H9 (cell line): ENCODE results near the gene ITPR3. TPM values are rescaled to one million over a fixed set of nuclear protein-coding genes. Genes with fewer than 3 reads are reported as not detected.
A peak's percentile ranks its signal among the peaks of the same experiment; 100 is the strongest.
"Not testable (repeated sequence)": the region's sequence is repeated elsewhere in the genome, so short reads cannot be mapped to it uniquely, and the experiment has no call there.

Experiments
- DNase-seq: peaks from one replicate; pipeline ENCODE4 v3.0.0-alpha.2; 2017
- H2AFZ ChIP-seq: one replicate; pipeline ENCODE4 v1.6.1; 2013; ENCODE audit warnings: mild to moderate bottlenecking, low read length, control low read depth, moderate library complexity
- H2AK5ac ChIP-seq: 2 replicates; pipeline ENCODE4 v1.6.1; 2013; ENCODE audit warnings: low read length, control low read depth, mixed read lengths; ENCODE audit not compliant: insufficient read length
- H2BK120ac ChIP-seq: one replicate; pipeline ENCODE4 v1.6.1; 2013; ENCODE audit warnings: low read depth, mild to moderate bottlenecking, low read length, control low read depth, inconsistent platforms; ENCODE audit not compliant: poor library complexity, severe bottlenecking
- H2BK12ac ChIP-seq: 2 replicates; pipeline ENCODE4 v1.6.1; 2013; ENCODE audit warnings: low read length, control low read depth, mixed read lengths, low read depth; ENCODE audit not compliant: insufficient read length
- H2BK15ac ChIP-seq: 2 replicates; pipeline ENCODE4 v1.6.1; 2013; ENCODE audit warnings: low read depth, low read length, control low read depth
- H2BK20ac ChIP-seq: one replicate; pipeline ENCODE4 v1.6.1; 2013; ENCODE audit warnings: low read depth, mild to moderate bottlenecking, low read length, control low read depth, inconsistent platforms; ENCODE audit not compliant: poor library complexity, severe bottlenecking
- H2BK5ac ChIP-seq: 2 replicates; pipeline ENCODE4 v1.6.1; 2013; ENCODE audit warnings: low read length, control low read depth, mixed read lengths; ENCODE audit not compliant: insufficient read length
- H3K14ac ChIP-seq: 2 replicates; pipeline ENCODE4 v1.6.1; 2013; ENCODE audit warnings: low read length, control low read depth; ENCODE audit not compliant: insufficient read depth
- H3K18ac ChIP-seq: 2 replicates; pipeline ENCODE4 v1.6.1; 2013; ENCODE audit warnings: low read depth, mild to moderate bottlenecking, mixed read lengths, low read length, control low read depth; ENCODE audit not compliant: insufficient read length
- H3K23ac ChIP-seq: 2 replicates; pipeline ENCODE4 v1.6.1; 2013; ENCODE audit warnings: low read length, control low read depth, mixed read lengths, low read depth; ENCODE audit not compliant: insufficient read length
- H3K23me2 ChIP-seq: 2 replicates; pipeline ENCODE4 v1.6.1; 2013; ENCODE audit warnings: low read depth, mild to moderate bottlenecking, mixed read lengths, low read length, control low read depth; ENCODE audit not compliant: insufficient read length, poor library complexity, severe bottlenecking
- H3K27ac ChIP-seq: 2 replicates; pipeline ENCODE4 v1.5.1; 2013; ENCODE audit warnings: low read length, control low read depth, mixed read lengths, low read depth; ENCODE audit not compliant: insufficient read length
- H3K27me3 ChIP-seq: 2 replicates; pipeline ENCODE4 v1.6.1; 2013; ENCODE audit warnings: low read length, control low read depth, inconsistent platforms; ENCODE audit not compliant: insufficient read depth
- H3K4ac ChIP-seq: 2 replicates; pipeline ENCODE4 v1.6.1; 2013; ENCODE audit warnings: low read depth, mild to moderate bottlenecking, control low read depth, inconsistent platforms, low read length, moderate library complexity
- H3K4me1 ChIP-seq: 2 replicates; pipeline ENCODE4 v1.6.1; 2013; ENCODE audit warnings: low read length, control low read depth, inconsistent platforms; ENCODE audit not compliant: insufficient read depth
- H3K4me2 ChIP-seq: 2 replicates; pipeline ENCODE4 v1.6.1; 2013; ENCODE audit warnings: low read length, control low read depth, mixed read lengths; ENCODE audit not compliant: insufficient read length, insufficient read depth
- H3K56ac ChIP-seq: 2 replicates; pipeline ENCODE4 v1.6.1; 2013; ENCODE audit warnings: low read depth, mild to moderate bottlenecking, mixed read lengths, low read length, control low read depth; ENCODE audit not compliant: insufficient read length
- H3K79me1 ChIP-seq: 2 replicates; pipeline ENCODE4 v1.6.1; 2013; ENCODE audit warnings: low read depth, mild to moderate bottlenecking, moderate library complexity, low read length, control low read depth, inconsistent platforms; ENCODE audit not compliant: insufficient read depth, poor library complexity, severe bottlenecking
- H3K79me2 ChIP-seq: 2 replicates; pipeline ENCODE4 v1.6.1; 2013; ENCODE audit warnings: low read length, control low read depth, inconsistent platforms; ENCODE audit not compliant: insufficient read depth
- H3K9ac ChIP-seq: 2 replicates; pipeline ENCODE4 v1.6.1; 2013; ENCODE audit warnings: low read length, control low read depth, mixed read lengths; ENCODE audit not compliant: insufficient read length; ENCODE audit errors: extremely low read depth
- H3K9me3 ChIP-seq: one replicate; pipeline ENCODE4 v1.6.1; 2013; ENCODE audit warnings: low read depth, low read length, inconsistent platforms; ENCODE audit not compliant: control insufficient read depth
- H3T11ph ChIP-seq: one replicate; pipeline ENCODE4 v1.6.1; 2013; ENCODE audit warnings: mild to moderate bottlenecking, low read length, control low read depth, inconsistent platforms
- H4K20me1 ChIP-seq: one replicate; pipeline ENCODE4 v1.6.1; 2013; ENCODE audit not compliant: control insufficient read depth, insufficient read length, insufficient read depth
- H4K5ac ChIP-seq: 2 replicates; pipeline ENCODE4 v1.6.1; 2013; ENCODE audit warnings: low read depth, mild to moderate bottlenecking, mixed read lengths, low read length, control low read depth; ENCODE audit not compliant: insufficient read length
- H4K8ac ChIP-seq: replicated peaks from 2 replicates; pipeline ENCODE4 v1.6.1; 2013; ENCODE audit warnings: low read length, control low read depth, mixed read lengths, low read depth; ENCODE audit not compliant: insufficient read length
- H4K91ac ChIP-seq: 2 replicates; pipeline ENCODE4 v1.6.1; 2013; ENCODE audit warnings: low read depth, mild to moderate bottlenecking, moderate library complexity, mixed read lengths, low read length, control low read depth; ENCODE audit not compliant: insufficient read length
- H3K27ac Mint-ChIP-seq, 3 experiments: 2 replicates in 2 of 3; 3 replicates in 1 of 3; pipeline ENCODE4 v1.8.0; 2020 to 2021; ENCODE audit warnings: mixed read lengths in 3 of 3, mild to moderate bottlenecking in 1 of 3, moderate library complexity in 1 of 3
- H3K27me3 Mint-ChIP-seq: 2 replicates; pipeline ENCODE4 v1.8.0; 2021; ENCODE audit warnings: low read depth, mild to moderate bottlenecking, moderate library complexity, mixed read lengths
- H3K36me3 Mint-ChIP-seq, 3 experiments: 2 replicates in 2 of 3; 3 replicates in 1 of 3; pipeline ENCODE4 v1.8.0; 2020 to 2021; ENCODE audit warnings: low read depth in 3 of 3, mixed read lengths in 3 of 3; ENCODE audit not compliant: insufficient read depth in 1 of 3
- H3K4me1 Mint-ChIP-seq, 2 experiments: 2 replicates each; pipeline ENCODE4 v1.8.0; 2020; ENCODE audit warnings: mixed read lengths in 2 of 2
- H3K4me3 Mint-ChIP-seq, 2 experiments: 2 replicates in 1 of 2; 3 replicates in 1 of 2; pipeline ENCODE4 v1.8.0; 2020 to 2021; ENCODE audit warnings: mild to moderate bottlenecking in 2 of 2, mixed read lengths in 2 of 2, moderate library complexity in 1 of 2
- H3K9me3 Mint-ChIP-seq, 2 experiments: 2 replicates in 1 of 2; 3 replicates in 1 of 2; pipeline ENCODE4 v1.8.0; 2020; ENCODE audit warnings: mild to moderate bottlenecking in 2 of 2, mixed read lengths in 2 of 2, moderate library complexity in 1 of 2
- CTCF ChIP-seq: fragments of 200-600 bp; sonication (generic); conservative IDR thresholded peaks from 3 replicates; pipeline ENCODE4 v1.8.0; 2021; ENCODE audit warnings: antibody characterized with exemption, mild to moderate bottlenecking
- WGBS: extraction: QIAGEN DNeasy Blood & Tissue Kit; methylation state at CpG from one replicate; pipeline ENCODE4 v1.1.7; 2013; ENCODE audit warnings: missing lambda C conversion rate, low lambda C conversion rate, mixed read lengths; ENCODE audit not compliant: insufficient read length; ENCODE audit errors: extremely low coverage; 5-methylcytosine and 5-hydroxymethylcytosine counted together
- total RNA-seq: library from RNA; stranded (reverse); gene quantifications from 2 replicates; pipeline ENCODE4 v1.2.1, GENCODE V29; 2021

The ITPR3 gene
- total RNA-seq, 1 experiment from 2014 or later = 40.3 TPM

GRCh38 chr6:33595001-33595846, 25.9 kb upstream of the ITPR3 start:
- WGBS = no CpG with 5 or more reads among the region's 18 CpGs
- Histone ChIP-seq H2AFZ (no peak overlapping the region), H3K23me2 (peaks cover 7% of the 10 kb centered on the region), H2BK5ac (no peak overlapping the region), H4K5ac (no peak overlapping the region), H3K56ac (no peak overlapping the region), H3K79me2 (no peaks in the 10 kb centered on the region), H4K8ac (no peak overlapping the region), H3K18ac (no peak overlapping the region), H2BK20ac (no peak overlapping the region), H3K79me1 (no peaks in the 10 kb centered on the region), H4K91ac (no peak overlapping the region), H3K14ac (no peak overlapping the region), H4K20me1 (no peaks in the 10 kb centered on the region), H3K4me1 (no peaks in the 10 kb centered on the region), H2AK5ac (no peak overlapping the region), H2BK120ac (no peak overlapping the region), H2BK15ac (no peak overlapping the region), H3K4ac (no peak overlapping the region), H3T11ph (no peak overlapping the region), H3K9me3 (no peaks in the 10 kb centered on the region), H3K9ac (no peak overlapping the region), H3K27me3 (no peaks in the 10 kb centered on the region; the same call in 1 of the 2 replicates), H3K23ac (no peak overlapping the region), H3K27ac (no peak overlapping the region), H3K4me2 (no peak overlapping the region), H2BK12ac (no peak overlapping the region)
- Mint-ChIP-seq H3K4me3 (no peak overlapping the region), H3K27ac (peak overlapping the region in 1 of 3 experiments; percentile 52; a peak in 1 of 7 replicates), H3K9me3 (peaks cover 0 to 6% of the 10 kb centered on the region in 2 experiments; a peak in 2 of 5 replicates), H3K27me3 (peaks cover 18% of the 10 kb centered on the region), H3K4me1 (peaks cover 33 to 44% of the 10 kb centered on the region in 2 experiments), H3K36me3 (no peaks in the 10 kb centered on the region; a peak in 1 of 7 replicates)
- TF ChIP-seq CTCF = no peak
- DNase-seq = peak; percentile 23

DNA sequence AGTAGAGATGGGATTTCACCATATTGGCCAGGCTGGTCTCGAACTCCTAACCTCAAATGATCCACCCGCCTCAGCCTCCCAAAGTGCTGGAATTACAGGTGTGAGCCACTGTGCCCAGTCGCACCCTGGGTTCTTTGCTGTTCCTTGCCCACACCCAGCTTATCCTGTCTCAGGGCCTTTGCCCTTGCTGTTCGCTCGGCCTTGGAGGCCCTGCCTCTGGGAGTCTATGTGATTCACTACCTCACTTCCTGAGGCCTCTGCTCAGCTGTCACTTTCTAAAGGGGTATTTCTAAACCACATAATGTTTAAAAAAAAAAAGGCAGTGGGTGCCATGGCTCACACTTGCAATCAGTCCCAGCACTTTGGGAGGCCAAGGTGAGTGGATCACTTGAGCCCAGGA, 24.2 kb upstream of the ITPR3 start:
- H3K9me3 ChIP-seq, H3K14ac ChIP-seq, H3K56ac ChIP-seq, H3K36me3 Mint-ChIP-seq, H3K23ac ChIP-seq, H3K27me3 ChIP-seq, H2BK5ac ChIP-seq, H3K79me1 ChIP-seq, H3K27ac Mint-ChIP-seq, H4K91ac ChIP-seq, H3K4me3 Mint-ChIP-seq, H3K4me2 ChIP-seq, H2AK5ac ChIP-seq, H3K9ac ChIP-seq, H3T11ph ChIP-seq, H3K4me1 ChIP-seq, H3K18ac ChIP-seq, H2BK15ac ChIP-seq, H3K4ac ChIP-seq, H4K5ac ChIP-seq, H3K9me3 Mint-ChIP-seq, H4K20me1 ChIP-seq, H4K8ac ChIP-seq, H2BK20ac ChIP-seq, DNase-seq, H3K79me2 ChIP-seq, H3K27ac ChIP-seq, H2BK12ac ChIP-seq, H3K23me2 ChIP-seq, H2BK120ac ChIP-seq, H2AFZ ChIP-seq: not testable (repeated sequence)
- Mint-ChIP-seq H3K4me1 (peaks cover 24 to 32% of the 10 kb centered on the region in 2 experiments), H3K27me3 (peaks cover 21% of the 10 kb centered on the region)
- no CpG with 5 or more reads among the region's 5 CpGs for WGBS
